GM10248 (cell line): Measurements from ENCODE around the gene LHFPL4.

Experiments
- CTCF ChIA-PET: fragments of 300-600 bp; sonication (Branson Sonifier 250); formaldehyde crosslinking; extraction: SDS; loops from one replicate; lab custom pipeline; 2021; ENCODE audit warnings: antibody characterized with exemption; lab: Yijun Ruan, JAX
- POLR2A ChIA-PET: fragments of 350-650 bp; sonication (Branson Sonifier 250); formaldehyde crosslinking; extraction: SDS; loops from one replicate; lab custom pipeline; 2020; ENCODE audit warnings: antibody characterized with exemption; lab: Yijun Ruan, JAX
- DNase-seq: peaks from one replicate; pipeline ENCODE4 v3.0.0; 2012; ENCODE audit errors: extremely low spot score
- TF ChIP-seq, protein P1 (sequence below): IDR thresholded peaks from 2 replicates; pipeline ENCODE4 v1.5.1; 2012; ENCODE audit warnings: mild to moderate bottlenecking, low read depth; ENCODE audit errors: extremely low read depth, missing control alignments, control extremely low read depth

The LHFPL4 gene

DNA sequence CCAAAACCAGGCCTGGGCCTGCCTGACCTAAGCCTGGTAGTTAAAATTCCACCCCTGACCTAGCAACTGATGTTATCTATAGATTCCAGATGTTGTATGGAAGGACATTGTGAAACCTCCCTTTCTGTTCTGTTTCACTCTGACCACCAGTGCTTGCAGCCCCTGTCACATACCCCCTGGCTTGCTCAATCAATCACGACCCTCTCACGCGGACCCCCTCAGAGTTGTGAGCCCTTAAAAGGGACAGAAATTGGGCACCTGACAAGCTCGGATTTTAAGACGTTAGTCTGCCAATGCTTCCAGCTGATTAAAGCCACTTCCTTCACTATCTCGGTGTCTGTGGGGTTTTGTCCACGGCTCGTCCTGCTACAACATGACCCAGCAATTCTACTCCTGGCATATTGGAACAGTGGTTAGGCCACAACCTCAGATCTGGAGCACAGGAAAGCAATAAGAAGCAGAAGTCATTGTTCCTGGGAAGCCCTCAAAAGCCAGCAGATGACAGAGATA lies 36.7 kb upstream of the LHFPL4 start:
- TF ChIP-seq, protein P1, sequence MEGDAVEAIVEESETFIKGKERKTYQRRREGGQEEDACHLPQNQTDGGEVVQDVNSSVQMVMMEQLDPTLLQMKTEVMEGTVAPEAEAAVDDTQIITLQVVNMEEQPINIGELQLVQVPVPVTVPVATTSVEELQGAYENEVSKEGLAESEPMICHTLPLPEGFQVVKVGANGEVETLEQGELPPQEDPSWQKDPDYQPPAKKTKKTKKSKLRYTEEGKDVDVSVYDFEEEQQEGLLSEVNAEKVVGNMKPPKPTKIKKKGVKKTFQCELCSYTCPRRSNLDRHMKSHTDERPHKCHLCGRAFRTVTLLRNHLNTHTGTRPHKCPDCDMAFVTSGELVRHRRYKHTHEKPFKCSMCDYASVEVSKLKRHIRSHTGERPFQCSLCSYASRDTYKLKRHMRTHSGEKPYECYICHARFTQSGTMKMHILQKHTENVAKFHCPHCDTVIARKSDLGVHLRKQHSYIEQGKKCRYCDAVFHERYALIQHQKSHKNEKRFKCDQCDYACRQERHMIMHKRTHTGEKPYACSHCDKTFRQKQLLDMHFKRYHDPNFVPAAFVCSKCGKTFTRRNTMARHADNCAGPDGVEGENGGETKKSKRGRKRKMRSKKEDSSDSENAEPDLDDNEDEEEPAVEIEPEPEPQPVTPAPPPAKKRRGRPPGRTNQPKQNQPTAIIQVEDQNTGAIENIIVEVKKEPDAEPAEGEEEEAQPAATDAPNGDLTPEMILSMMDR, result no peak
- POLR2A ChIA-PET, result no interaction called here
- CTCF ChIA-PET, result interaction anchor here (1.0 kb wide), 1 partner anchor 17 kb away, joined by 4 read pairs; no protein-coding TSS in a partner anchor
- no peak for DNase-seq

DNA sequence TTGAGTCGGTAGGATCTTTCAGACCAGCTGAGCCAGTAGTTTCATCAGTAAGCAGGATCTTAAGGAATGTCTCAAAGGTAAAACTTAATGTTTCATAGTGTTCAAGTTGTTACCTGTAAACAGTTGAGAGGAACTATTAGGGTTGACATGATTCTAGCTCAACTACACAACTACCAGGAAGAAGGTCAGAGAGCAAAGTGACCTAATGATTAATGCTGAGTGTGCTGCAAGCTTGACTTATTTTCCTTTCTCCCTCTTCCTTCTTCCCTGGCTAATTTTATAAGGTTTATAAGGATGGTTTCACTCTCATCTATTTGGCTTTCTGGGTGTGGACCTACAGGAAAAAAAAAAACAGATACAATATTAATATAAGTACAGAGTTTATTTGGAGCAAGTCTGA lies 30.2 kb upstream of the LHFPL4 start:
- ChIA-PET POLR2A (no interaction called here), CTCF (no interaction called here)
- TF ChIP-seq, protein P1, result no peak
- DNase-seq, result no peak

DNA sequence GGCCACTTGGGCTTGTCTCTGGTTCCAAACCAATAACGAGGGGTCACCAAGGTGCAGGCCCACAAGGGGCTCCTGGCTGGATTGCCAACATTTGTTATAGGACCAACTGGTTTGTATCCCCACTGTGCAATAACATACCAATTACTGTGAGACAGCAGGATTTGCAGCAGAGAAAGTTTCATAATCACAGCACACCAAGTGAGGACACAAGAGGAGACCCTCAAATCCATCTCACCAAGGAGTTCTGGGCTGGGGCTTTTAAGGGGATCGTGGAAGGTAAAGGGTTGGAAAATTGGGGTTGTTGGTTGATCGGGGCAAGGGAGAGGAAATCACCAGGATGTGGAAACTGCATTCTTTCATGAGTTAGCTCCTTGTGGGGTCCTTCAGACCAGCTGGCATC lies 29.7 kb upstream of the LHFPL4 start:
- POLR2A ChIA-PET, result no interaction called here
- DNase-seq, result no peak
- CTCF ChIA-PET, result no interaction called here
- TF ChIP-seq, protein P1, result no peak

DNA sequence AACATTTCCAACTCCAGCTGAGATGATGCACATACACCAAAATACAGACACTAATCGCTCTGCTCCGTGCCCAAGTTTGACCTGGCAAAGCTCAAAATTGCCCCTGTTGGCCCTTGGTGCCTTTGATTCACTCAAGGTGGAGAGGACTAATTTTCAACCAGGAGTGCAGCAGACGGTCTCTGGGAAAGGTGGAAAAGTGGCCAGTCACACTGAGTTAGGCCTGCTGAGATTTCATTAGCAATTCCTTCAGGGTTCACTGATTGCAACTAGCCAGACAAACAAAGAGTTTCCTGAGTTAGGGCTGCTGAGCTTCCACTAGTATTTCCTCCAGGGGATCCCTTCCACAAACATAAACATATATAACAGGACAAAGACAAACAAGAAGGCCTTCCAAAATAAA lies 28.7 kb upstream of the LHFPL4 start:
- no peak for DNase-seq
- ChIA-PET CTCF (interaction anchor here (1.8 kb wide), 1 partner anchor 11 kb away, joined by 6 read pairs; no protein-coding TSS in a partner anchor), POLR2A (no interaction called here)
- TF ChIP-seq, protein P1, result no peak

DNA sequence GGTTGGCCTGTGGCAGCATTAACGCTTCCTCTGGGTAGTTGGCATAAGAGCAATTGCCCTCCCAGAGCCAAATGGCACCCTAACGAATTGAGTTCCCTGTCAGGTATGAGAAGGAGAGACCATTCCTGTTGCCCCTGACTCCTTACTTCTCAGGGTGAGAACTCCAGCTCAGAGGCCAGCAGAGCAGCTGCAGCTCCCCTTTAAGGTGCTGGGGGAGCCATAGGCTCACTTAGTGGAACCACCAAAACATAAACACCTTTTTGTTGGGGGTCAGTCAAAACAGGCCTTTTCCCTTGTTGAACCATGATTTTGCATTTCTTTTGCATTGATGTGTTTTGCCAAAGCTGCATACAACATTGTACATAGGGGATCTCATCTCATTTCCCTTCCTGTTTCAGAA lies 28.1 kb upstream of the LHFPL4 start:
- no peak for DNase-seq
- TF ChIP-seq, protein P1, result no peak
- ChIA-PET POLR2A (no interaction called here), CTCF (interaction anchor here (1.8 kb wide), 1 partner anchor 11 kb away, joined by 6 read pairs; no protein-coding TSS in a partner anchor)

DNA sequence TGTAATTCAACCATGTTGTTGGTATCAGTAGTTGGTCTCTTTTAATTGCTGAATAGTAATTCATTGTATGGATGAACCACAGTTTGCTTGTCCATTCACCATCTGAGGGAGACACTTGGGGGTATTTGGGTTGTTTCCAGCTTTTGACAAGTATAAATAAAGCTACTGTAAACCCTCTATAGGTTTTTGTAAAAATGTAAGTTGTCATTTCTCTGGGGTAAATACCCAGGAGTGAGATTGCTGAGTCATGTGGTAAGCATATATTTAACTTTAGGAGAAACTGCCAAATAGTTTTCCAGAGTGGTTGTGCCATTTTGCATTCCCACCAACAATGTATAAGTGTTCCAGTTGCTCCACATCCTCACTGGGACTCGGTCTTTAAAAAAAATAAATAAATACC lies 15.4 kb upstream of the LHFPL4 start:
- DNase-seq, result no peak
- CTCF ChIA-PET, result no interaction called here
- TF ChIP-seq, protein P1, result no peak
- POLR2A ChIA-PET, result no interaction called here

DNA sequence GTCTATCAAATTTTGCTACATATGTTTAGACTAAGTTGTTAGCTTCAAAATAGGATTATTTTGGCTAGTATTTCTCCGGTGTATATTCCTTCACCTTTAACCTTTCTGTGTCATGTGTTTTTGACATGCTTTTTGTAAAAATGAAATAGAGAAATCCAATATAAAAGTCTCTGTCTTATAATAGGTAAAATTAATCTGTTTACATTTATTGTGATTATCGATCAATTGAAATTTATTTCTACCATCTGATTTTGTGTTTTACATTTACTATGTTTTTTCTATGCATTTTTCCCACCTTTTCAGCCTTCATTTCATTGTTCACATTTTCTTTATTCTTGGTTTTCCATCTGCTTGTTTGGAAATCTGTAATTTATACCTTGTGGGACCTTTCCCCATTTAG lies 11.7 kb upstream of the LHFPL4 start:
- TF ChIP-seq, protein P1, result no peak

More for the DNA sequence above, 11.7 kb upstream of the LHFPL4 start:
- no peak for DNase-seq
- ChIA-PET CTCF (no interaction called here), POLR2A (no interaction called here)
